ENCODE data around the gene GALNT17.
"Not testable (repeated sequence)": the region's sequence is repeated elsewhere in the genome, so short reads cannot be mapped to it uniquely, and the experiment has no call there.

GALNT17 gene

GRCh38 chr7:71236230-71237105, 104.5 kb downstream of the GALNT17 start:
- no peak for DNase-seq

- no peak for DNase-seq
Measured at GRCh38 chr7:71237945-71238344, 106.0 kb downstream of the GALNT17 start.

GRCh38 chr7:71238581-71239295, 106.8 kb downstream of the GALNT17 start:
- no peak for DNase-seq

- no peak for DNase-seq
Measured at GRCh38 chr7:71239586-71240268, 107.8 kb downstream of the GALNT17 start.

GRCh38 chr7:71243736-71244410, 111.9 kb downstream of the GALNT17 start:
- DNase-seq: no peak

GRCh38 chr7:71245038-71245437, 113.1 kb downstream of the GALNT17 start:
- no peak for DNase-seq

GRCh38 chr7:71251706-71252105, 119.8 kb downstream of the GALNT17 start:
- no peak for DNase-seq

GRCh38 chr7:71254751-71255150, 122.8 kb downstream of the GALNT17 start:
- no peak for DNase-seq

GRCh38 chr7:71255537-71256178, 123.7 kb downstream of the GALNT17 start:
- DNase-seq: no peak

GRCh38 chr7:71261066-71261465, 129.1 kb downstream of the GALNT17 start:
- DNase-seq: no peak

GRCh38 chr7:71262834-71263233, 130.9 kb downstream of the GALNT17 start:
- DNase-seq: not testable (repeated sequence)

- no peak for DNase-seq
Measured at GRCh38 chr7:71264005-71264404, 132.1 kb downstream of the GALNT17 start.

GRCh38 chr7:71266912-71267311, 135.0 kb downstream of the GALNT17 start:
- DNase-seq: no peak

GRCh38 chr7:71267734-71268469, 136.0 kb downstream of the GALNT17 start:
- no peak for DNase-seq

GRCh38 chr7:71270558-71270957, 138.6 kb downstream of the GALNT17 start:
- DNase-seq: no peak

- no peak for DNase-seq
Measured at GRCh38 chr7:71271203-71271602, 139.3 kb downstream of the GALNT17 start.

GRCh38 chr7:71272509-71273490, 140.9 kb downstream of the GALNT17 start:
- no peak for DNase-seq

GRCh38 chr7:71278257-71278656, 146.3 kb downstream of the GALNT17 start:
- DNase-seq: no peak

GRCh38 chr7:71281261-71281660, 149.3 kb downstream of the GALNT17 start:
- DNase-seq: no peak

GRCh38 chr7:71283802-71284201, 151.9 kb downstream of the GALNT17 start:
- DNase-seq: no peak

All from effector CD4-positive, alpha-beta T cell (primary cell).